K562 (cell line): ENCODE data around the gene FHIP1B.

Source experiments
- AFF4 ChIP-seq: sonication (generic); formaldehyde crosslinking; IDR thresholded peaks from 2 replicates; pipeline ENCODE4 v1.8.0; 2023; ENCODE audit warnings: mild to moderate bottlenecking, missing genetic modification reagents
- EP300 ChIP-seq: IDR thresholded peaks from 2 replicates; pipeline ENCODE4 v1.6.1; 2012; ENCODE audit warnings: low read length, improper control_type of control experiment

- TF ChIP-seq EP300 (no peak), AFF4 (CRISPR knock-in tag) (no peak)
Measured at GRCh38 chr11:6240139-6240538, 5.7 kb upstream of the FHIP1B start.
